Sigmoid colon (tissue), 7 donors: ENCODE measurements around the gene ERVK3-1. TPM values are rescaled to one million over a fixed set of nuclear protein-coding genes. Genes with fewer than 3 reads are reported as not detected.

Experiments
- DNase-seq: peaks from one replicate; pipeline ENCODE4 v3.0.0-alpha.2; 2019
- H3K27ac ChIP-seq, 4 donors: fragments of 200-600 bp; sonication (generic); one replicate each; pipeline ENCODE4 v1.5.1; 2016 to 2019; ENCODE audit warnings: mild to moderate bottlenecking in 1 of 4
- H3K27me3 ChIP-seq, 3 donors: fragments of 200-600 bp; sonication (generic); one replicate each; pipeline ENCODE4 v1.5.1; 2019; ENCODE audit warnings: mild to moderate bottlenecking in 1 of 3
- H3K36me3 ChIP-seq, 4 donors: fragments of 200-600 bp; sonication (generic); one replicate each; pipeline ENCODE4 v1.5.1; 2016 to 2019
- H3K4me1 ChIP-seq, 4 donors: fragments of 200-600 bp; sonication (generic); one replicate each; pipeline ENCODE4 v1.5.1; 2017 to 2019
- H3K4me3 ChIP-seq, 4 donors: fragments of 200-600 bp; sonication (generic); one replicate each; pipeline ENCODE4 v1.5.1; 2017 to 2019; ENCODE audit warnings: mild to moderate bottlenecking in 2 of 4, moderate library complexity in 1 of 4
- H3K9me3 ChIP-seq, 4 donors: fragments of 200-600 bp in 3 of 4; sonication (generic) in 3 of 4; one replicate each; pipeline versions ENCODE4 v1.5.1 to v1.6.1; 2013 to 2019
- EP300 ChIP-seq, 4 donors: sonication (generic); formaldehyde crosslinking; IDR thresholded peaks; one replicate each; pipeline ENCODE4 v1.6.1; 2017; ENCODE audit warnings: antibody characterized with exemption in 4 of 4
- POLR2A ChIP-seq, 2 donors: fragments of 450-650 bp; IDR thresholded peaks; one replicate each; pipeline ENCODE4 v1.6.1; 2016; ENCODE audit warnings: antibody characterized with exemption in 2 of 2, mild to moderate bottlenecking in 2 of 2, moderate library complexity in 2 of 2
- POLR2AphosphoS5 ChIP-seq, 4 donors: sonication (generic); formaldehyde crosslinking; IDR thresholded peaks; one replicate each; pipeline ENCODE4 v1.6.1; 2017; ENCODE audit warnings: antibody characterized with exemption in 4 of 4
- WGBS, 2 donors: extraction: QIAGEN DNeasy Blood & Tissue Kit; methylation state at CpG; one replicate each; pipeline ENCODE4 v1.1.7; 2013; 5-methylcytosine and 5-hydroxymethylcytosine counted together
- intact Hi-C: fragments of 100-400 bp; cut with DNase I; formaldehyde crosslinking; loops from one replicate; pipeline ENCODE4 v1.15.1; 2023
- polyA plus RNA-seq, 3 donors: library from polyadenylated mRNA; stranded (reverse); fragments of 200-250 nt; gene quantifications; one replicate each; pipeline ENCODE4 v1.2.3, GENCODE V29; 2013
- total RNA-seq, 4 donors: library from RNA; depleted of rRNA; stranded (reverse); fragments of >200 nt; gene quantifications; one replicate each; pipeline ENCODE4 v1.1.0, GENCODE V29; 2016
- TF ChIP-seq, protein P1 (sequence below), 4 experiments: fragments of 450-650 bp in 3 of 4; fragments of 200-600 bp in 1 of 4; IDR thresholded peaks; one replicate each; pipeline ENCODE4 v1.5.1; 2016 to 2019; ENCODE audit warnings: antibody characterized with exemption in 4 of 4, mild to moderate bottlenecking in 3 of 4, moderate library complexity in 2 of 4
- donor health status: healthy with polysubstance abuse.
- donor health status: Bipolar disorder and iron deficiency.
- donor health status: healthy.

Gene ERVK3-1
- total and polyA plus RNA-seq, 7 donors, result 23.6 to 49.4 (median 41.7) TPM

DNA sequence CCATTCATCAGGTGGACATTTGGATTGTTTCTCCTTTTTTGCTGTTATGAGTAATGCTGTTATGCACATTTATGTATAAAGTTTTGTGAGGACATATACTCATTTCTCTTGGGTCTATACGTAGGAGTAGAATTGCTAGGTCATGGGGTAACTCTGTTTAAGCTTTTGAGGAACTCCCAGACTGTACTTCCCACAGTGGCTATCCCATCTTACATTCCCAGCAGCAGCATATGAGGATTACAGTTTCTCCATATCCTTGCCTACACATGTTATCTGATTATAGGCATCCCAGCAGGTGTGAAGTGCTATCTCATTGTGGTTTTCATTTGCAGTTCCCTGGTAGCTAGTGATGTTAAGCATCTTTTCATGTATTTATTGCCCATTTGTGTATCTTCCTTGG is 27.5 kb downstream of the ERVK3-1 start:
- no peaks in the 10 kb centered on the region for H3K27me3 ChIP-seq
- H3K9me3 ChIP-seq, result no peaks in the 10 kb centered on the region
- WGBS, 2 donors, result 90 to 95% methylated on average over 1 of the region's 1 CpG
- no peak overlapping the region for H3K27ac ChIP-seq
- peaks cover 0 to 14% (median 10%) of the 10 kb centered on the region in 4 donors for H3K4me1 ChIP-seq
- TF ChIP-seq EP300 (IDR thresholded peaks at IDR 0.05), result no peak
- TF ChIP-seq, protein P1, sequence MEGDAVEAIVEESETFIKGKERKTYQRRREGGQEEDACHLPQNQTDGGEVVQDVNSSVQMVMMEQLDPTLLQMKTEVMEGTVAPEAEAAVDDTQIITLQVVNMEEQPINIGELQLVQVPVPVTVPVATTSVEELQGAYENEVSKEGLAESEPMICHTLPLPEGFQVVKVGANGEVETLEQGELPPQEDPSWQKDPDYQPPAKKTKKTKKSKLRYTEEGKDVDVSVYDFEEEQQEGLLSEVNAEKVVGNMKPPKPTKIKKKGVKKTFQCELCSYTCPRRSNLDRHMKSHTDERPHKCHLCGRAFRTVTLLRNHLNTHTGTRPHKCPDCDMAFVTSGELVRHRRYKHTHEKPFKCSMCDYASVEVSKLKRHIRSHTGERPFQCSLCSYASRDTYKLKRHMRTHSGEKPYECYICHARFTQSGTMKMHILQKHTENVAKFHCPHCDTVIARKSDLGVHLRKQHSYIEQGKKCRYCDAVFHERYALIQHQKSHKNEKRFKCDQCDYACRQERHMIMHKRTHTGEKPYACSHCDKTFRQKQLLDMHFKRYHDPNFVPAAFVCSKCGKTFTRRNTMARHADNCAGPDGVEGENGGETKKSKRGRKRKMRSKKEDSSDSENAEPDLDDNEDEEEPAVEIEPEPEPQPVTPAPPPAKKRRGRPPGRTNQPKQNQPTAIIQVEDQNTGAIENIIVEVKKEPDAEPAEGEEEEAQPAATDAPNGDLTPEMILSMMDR (IDR thresholded peaks at IDR 0.05), result no peak
- TF ChIP-seq POLR2AphosphoS5 (IDR thresholded peaks at IDR 0.05), result no peak
- TF ChIP-seq POLR2A (IDR thresholded peaks at IDR 0.05), result no peak
- H3K4me3 ChIP-seq, result no peak overlapping the region
- intact Hi-C loops, result no loop called here
- no peak for DNase-seq
- H3K36me3 ChIP-seq, result peaks cover 0 to 31% (median 7%) of the 10 kb centered on the region in 4 donors

- H3K36me3 ChIP-seq, result peaks cover 9 to 51% (median 22%) of the 10 kb centered on the region in 4 donors
- no peaks in the 10 kb centered on the region for H3K9me3 ChIP-seq
- no peak overlapping the region for H3K27ac ChIP-seq
- H3K27me3 ChIP-seq, result no peaks in the 10 kb centered on the region
- 94 to 96% methylated on average over 19 of the region's 19 CpGs for WGBS, 2 donors
- no peak for TF ChIP-seq EP300 (IDR thresholded peaks at IDR 0.05)
- no peak for TF ChIP-seq POLR2AphosphoS5 (IDR thresholded peaks at IDR 0.05)
- TF ChIP-seq, protein P1 (IDR thresholded peaks at IDR 0.05), result no peak
- TF ChIP-seq POLR2A (IDR thresholded peaks at IDR 0.05), result no peak
- DNase-seq, result no peak
- intact Hi-C loops, result no loop called here
- no peak overlapping the region for H3K4me3 ChIP-seq
- H3K4me1 ChIP-seq, result no peaks in the 10 kb centered on the region
Observed at GRCh38 chr19:58334691-58335249, 29.6 kb downstream of the ERVK3-1 start.

- no peaks in the 10 kb centered on the region for H3K4me1 ChIP-seq
- TF ChIP-seq, protein P1 (IDR thresholded peaks at IDR 0.05), result no peak
- no peak for TF ChIP-seq POLR2A (IDR thresholded peaks at IDR 0.05)
- no peak for TF ChIP-seq POLR2AphosphoS5 (IDR thresholded peaks at IDR 0.05)
- no peak for TF ChIP-seq EP300 (IDR thresholded peaks at IDR 0.05)
- peaks cover 9 to 53% (median 26%) of the 10 kb centered on the region in 4 donors for H3K36me3 ChIP-seq
- H3K27me3 ChIP-seq, result no peaks in the 10 kb centered on the region
- intact Hi-C loops, result no loop called here
- 91 to 92% methylated on average over 3 of the region's 3 CpGs for WGBS, 2 donors
- H3K9me3 ChIP-seq, result no peaks in the 10 kb centered on the region
- H3K4me3 ChIP-seq, result no peak overlapping the region
- H3K27ac ChIP-seq, result no peak overlapping the region
- no peak for DNase-seq
Observed at GRCh38 chr19:58335630-58336029, 30.5 kb downstream of the ERVK3-1 start.

GRCh38 chr19:58336216-58336615 is 31.0 kb downstream of the ERVK3-1 start:
- 95 to 99% methylated on average over 1 of the region's 1 CpG for whole genome bisulfite sequencing, 2 donors
- DNase-seq, result no peak
- H3K36me3 ChIP-seq, result peaks cover 9 to 53% (median 26%) of the 10 kb centered on the region in 4 donors
- intact Hi-C loops, result no loop called here
- no peak overlapping the region for H3K27ac ChIP-seq
- H3K4me1 ChIP-seq, result no peaks in the 10 kb centered on the region
- TF ChIP-seq POLR2AphosphoS5 (IDR thresholded peaks at IDR 0.05) (no peak), POLR2A (IDR thresholded peaks at IDR 0.05) (no peak), EP300 (IDR thresholded peaks at IDR 0.05) (no peak)
- TF ChIP-seq, protein P1 (IDR thresholded peaks at IDR 0.05), result no peak
- H3K27me3 ChIP-seq, result no peaks in the 10 kb centered on the region
- H3K4me3 ChIP-seq, result no peak overlapping the region
- no peaks in the 10 kb centered on the region for H3K9me3 ChIP-seq

DNA sequence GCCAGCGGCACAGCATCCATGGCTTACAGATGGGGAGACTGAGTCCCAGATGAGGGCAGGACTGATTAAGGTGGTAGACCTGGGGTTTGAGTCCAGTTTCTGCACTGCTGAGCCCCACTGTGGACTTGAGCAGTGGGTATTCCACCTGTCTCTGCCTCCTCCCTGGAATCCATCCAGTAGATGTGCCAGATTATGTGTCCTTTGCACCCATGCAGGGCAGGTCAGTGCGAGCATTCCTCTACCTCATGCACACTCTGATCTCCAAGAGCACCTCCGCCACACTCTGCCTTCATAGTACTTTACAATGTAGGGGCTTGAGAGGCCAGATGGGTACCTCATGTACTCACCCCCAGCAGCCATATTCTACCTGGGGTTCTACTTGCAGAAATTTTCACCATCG is 31.6 kb downstream of the ERVK3-1 start:
- intact Hi-C loops, result no loop called here
- Histone ChIP-seq H3K4me3 (no peak overlapping the region), H3K27ac (no peak overlapping the region), H3K4me1 (no peaks in the 10 kb centered on the region), H3K9me3 (no peaks in the 10 kb centered on the region), H3K36me3 (peaks cover 9 to 53% (median 26%) of the 10 kb centered on the region in 4 donors), H3K27me3 (no peaks in the 10 kb centered on the region)
- 97% methylated on average over 4 of the region's 4 CpGs for WGBS, 2 donors
- TF ChIP-seq EP300 (IDR thresholded peaks at IDR 0.05), result no peak
- TF ChIP-seq, protein P1 (IDR thresholded peaks at IDR 0.05), result no peak
- no peak for TF ChIP-seq POLR2A (IDR thresholded peaks at IDR 0.05)
- no peak for TF ChIP-seq POLR2AphosphoS5 (IDR thresholded peaks at IDR 0.05)
- no peak for DNase-seq
